ENCODE data around the gene MFSD12. TPM values are rescaled to one million over a fixed set of nuclear protein-coding genes. Genes with fewer than 3 reads are reported as not detected.

MFSD12 gene
- total and polyA plus RNA-seq, 2 donors (not counting 3 experiments of a cell fraction or from before 2014, with no cell fraction given), result 51.7 to 78.9 TPM

- no peak for FAIRE-seq
- DNase-seq (ENCODE audit: low read depth, low spot score), result no peak
- Histone ChIP-seq H3K9me1 (replicated peaks; ENCODE audit: control insufficient read depth, extremely low read depth, insufficient read depth, low read length) (no peaks in the 10 kb centered on the region), H3K79me2 (ENCODE audit: control insufficient read depth, insufficient read depth, low read length) (peaks cover 54% of the 10 kb centered on the region), H3K27ac (ENCODE audit: insufficient read depth, low read depth, low read length) (no peak overlapping the region), H4K20me1 (replicated peaks; ENCODE audit: control insufficient read depth, extremely low read depth, insufficient read depth, low read length) (no peaks in the 10 kb centered on the region), H2AFZ (ENCODE audit: low read depth, low read length) (no peak overlapping the region), H3K36me3 (ENCODE audit: control insufficient read depth in 2 of 2, extremely low read depth in 1 of 2, insufficient read depth in 2 of 2, low read length in 2 of 2) (peaks cover 0 to 42% of the 10 kb centered on the region in 2 experiments), H3K9me3 (replicated peaks; ENCODE audit: control insufficient read depth, insufficient read depth, low read length) (no peaks in the 10 kb centered on the region), H3K9ac (replicated peaks; ENCODE audit: extremely low read depth, insufficient read depth, low read length) (no peak overlapping the region), H3K4me1 (ENCODE audit: control insufficient read depth, extremely low read depth, insufficient read depth, low read length) (no peaks in the 10 kb centered on the region), H3K4me3 (replicated peaks in 1 of 3; ENCODE audit: insufficient read depth in 1 of 3, low read depth in 1 of 3, low read length in 3 of 3) (no peak overlapping the region), H3K4me2 (ENCODE audit: insufficient read depth, low read length) (no peak overlapping the region), H3K27me3 (ENCODE audit: control insufficient read depth in 2 of 2, insufficient read depth in 2 of 2, low read length in 2 of 2) (no peaks in the 10 kb centered on the region)
- dilution Hi-C loops (cut with MboI; ENCODE audit: extremely low pct_ligation_motif_present, low sequenced_read_pairs), result no loop called here
- ChIA-PET CTCF (no interaction called here), POLR2A (no interaction called here)
- intact Hi-C loops (cut with micrococcal nuclease), result no loop called here
- TF ChIP-seq GATA2 (IDR thresholded peaks at IDR 0.05; ENCODE audit: insufficient read depth, insufficient read length, low read depth, low read length), result no peak
- no peak for TF ChIP-seq EZH2 (IDR thresholded peaks at IDR 0.05; ENCODE audit: borderline replicate concordance, low read depth, low read length, severe bottlenecking)
- TF ChIP-seq MYC (IDR thresholded peaks at IDR 0.05; ENCODE audit: low read depth, low read length), result no peak
- no peak for TF ChIP-seq POLR2AphosphoS5 (IDR thresholded peaks at IDR 0.05; ENCODE audit: insufficient read depth, low read depth, low read length)
- TF ChIP-seq JUN (IDR thresholded peaks at IDR 0.05; ENCODE audit: borderline replicate concordance, insufficient read depth, insufficient read length, low read depth), result no peak
- TF ChIP-seq CTCF (IDR thresholded peaks at IDR 0.05; ENCODE audit: extremely low read depth in 1 of 2, insufficient read depth in 1 of 2, low read depth in 1 of 2, low read length in 2 of 2), result no peak
- no peak for TF ChIP-seq MAX (IDR thresholded peaks at IDR 0.05; ENCODE audit: insufficient read depth, insufficient read length)
- no peak for TF ChIP-seq FOS (IDR thresholded peaks at IDR 0.05; ENCODE audit: borderline replicate concordance, insufficient read depth, low read length)
- no peak for TF ChIP-seq POLR2A (IDR thresholded peaks at IDR 0.05; ENCODE audit: low read depth, low read length)
- BruUV-seq (replicated peaks), result no TSS peak
These were observed 36.3 kb downstream of the MFSD12 start for GRCh38 chr19:3521104-3521445.

All from endothelial cell of umbilical vein (primary cell).